ENCODE measurements around the gene CKMT2. TPM values are rescaled to one million over a fixed set of nuclear protein-coding genes. Genes with fewer than 3 reads are reported as not detected.

CKMT2 gene
- total RNA-seq, 1 donor from 2014 or later: 0.18 TPM

DNA sequence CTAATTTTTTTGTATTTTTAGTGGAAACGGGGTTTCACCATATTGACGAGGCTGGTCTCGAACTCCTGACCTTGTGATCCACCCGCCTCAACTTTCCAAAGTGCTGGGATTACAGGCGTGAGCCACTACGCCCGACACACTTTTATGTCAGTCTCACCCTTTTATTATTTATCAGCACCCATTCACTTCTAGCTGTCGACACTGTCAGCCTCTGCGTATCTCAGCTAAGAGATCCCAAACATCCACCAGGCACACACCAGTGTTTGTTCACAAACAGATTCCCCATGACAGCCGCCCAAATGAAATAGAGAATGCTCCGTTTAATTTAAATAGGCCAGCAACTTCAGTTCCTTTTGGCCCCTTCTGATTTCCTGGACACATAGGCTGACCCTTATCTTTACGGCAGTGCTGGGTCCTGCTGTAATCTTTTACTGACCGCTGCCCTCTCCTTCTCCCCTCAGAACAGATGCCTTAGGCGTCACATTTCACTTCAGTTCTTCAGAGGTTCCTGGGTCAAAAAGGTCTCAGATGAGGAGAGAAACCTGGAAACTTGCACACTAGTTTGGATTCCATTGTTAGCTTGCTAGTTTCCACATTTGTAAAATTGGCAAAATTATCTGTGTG, 43.1 kb upstream of the CKMT2 start:
- Mint-ChIP-seq H3K9me3 (ENCODE audit: unreplicated experiment) (no peaks in the 10 kb centered on the region), H3K27me3 (ENCODE audit: unreplicated experiment) (no peaks in the 10 kb centered on the region), H3K4me1 (ENCODE audit: unreplicated experiment) (peaks cover 7% of the 10 kb centered on the region), H3K36me3 (ENCODE audit: low read depth, unreplicated experiment) (no peaks in the 10 kb centered on the region), H3K27ac (ENCODE audit: unreplicated experiment) (peak overlapping the region; percentile 10), H3K4me3 (ENCODE audit: unreplicated experiment) (no peak overlapping the region)
- DNase-seq (ENCODE audit: low spot score): no peak
- TF ChIP-seq, protein P1, sequence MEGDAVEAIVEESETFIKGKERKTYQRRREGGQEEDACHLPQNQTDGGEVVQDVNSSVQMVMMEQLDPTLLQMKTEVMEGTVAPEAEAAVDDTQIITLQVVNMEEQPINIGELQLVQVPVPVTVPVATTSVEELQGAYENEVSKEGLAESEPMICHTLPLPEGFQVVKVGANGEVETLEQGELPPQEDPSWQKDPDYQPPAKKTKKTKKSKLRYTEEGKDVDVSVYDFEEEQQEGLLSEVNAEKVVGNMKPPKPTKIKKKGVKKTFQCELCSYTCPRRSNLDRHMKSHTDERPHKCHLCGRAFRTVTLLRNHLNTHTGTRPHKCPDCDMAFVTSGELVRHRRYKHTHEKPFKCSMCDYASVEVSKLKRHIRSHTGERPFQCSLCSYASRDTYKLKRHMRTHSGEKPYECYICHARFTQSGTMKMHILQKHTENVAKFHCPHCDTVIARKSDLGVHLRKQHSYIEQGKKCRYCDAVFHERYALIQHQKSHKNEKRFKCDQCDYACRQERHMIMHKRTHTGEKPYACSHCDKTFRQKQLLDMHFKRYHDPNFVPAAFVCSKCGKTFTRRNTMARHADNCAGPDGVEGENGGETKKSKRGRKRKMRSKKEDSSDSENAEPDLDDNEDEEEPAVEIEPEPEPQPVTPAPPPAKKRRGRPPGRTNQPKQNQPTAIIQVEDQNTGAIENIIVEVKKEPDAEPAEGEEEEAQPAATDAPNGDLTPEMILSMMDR (IDR thresholded peaks at IDR 0.05; ENCODE audit: unreplicated experiment): no peak

- Mint-ChIP-seq H3K36me3 (ENCODE audit: low read depth, unreplicated experiment) (no peaks in the 10 kb centered on the region), H3K4me3 (ENCODE audit: unreplicated experiment) (no peak overlapping the region), H3K9me3 (ENCODE audit: unreplicated experiment) (no peaks in the 10 kb centered on the region), H3K27me3 (ENCODE audit: unreplicated experiment) (no peaks in the 10 kb centered on the region), H3K27ac (ENCODE audit: unreplicated experiment) (no peak overlapping the region), H3K4me1 (ENCODE audit: unreplicated experiment) (peaks cover 8% of the 10 kb centered on the region)
- DNase-seq (ENCODE audit: low spot score): no peak
- TF ChIP-seq, protein P1 (IDR thresholded peaks at IDR 0.05; ENCODE audit: unreplicated experiment): no peak
Measured at GRCh38 chr5:81191726-81192372, 41.3 kb upstream of the CKMT2 start.

GRCh38 chr5:81192373-81192750, 40.8 kb upstream of the CKMT2 start:
- Mint-ChIP-seq H3K27ac (ENCODE audit: unreplicated experiment) (no peak overlapping the region), H3K27me3 (ENCODE audit: unreplicated experiment) (no peaks in the 10 kb centered on the region), H3K9me3 (ENCODE audit: unreplicated experiment) (no peaks in the 10 kb centered on the region), H3K4me1 (ENCODE audit: unreplicated experiment) (peaks cover 8% of the 10 kb centered on the region), H3K4me3 (ENCODE audit: unreplicated experiment) (no peak overlapping the region), H3K36me3 (ENCODE audit: low read depth, unreplicated experiment) (no peaks in the 10 kb centered on the region)
- TF ChIP-seq, protein P1 (IDR thresholded peaks at IDR 0.05; ENCODE audit: unreplicated experiment): no peak
- DNase-seq (ENCODE audit: low spot score): no peak

DNA sequence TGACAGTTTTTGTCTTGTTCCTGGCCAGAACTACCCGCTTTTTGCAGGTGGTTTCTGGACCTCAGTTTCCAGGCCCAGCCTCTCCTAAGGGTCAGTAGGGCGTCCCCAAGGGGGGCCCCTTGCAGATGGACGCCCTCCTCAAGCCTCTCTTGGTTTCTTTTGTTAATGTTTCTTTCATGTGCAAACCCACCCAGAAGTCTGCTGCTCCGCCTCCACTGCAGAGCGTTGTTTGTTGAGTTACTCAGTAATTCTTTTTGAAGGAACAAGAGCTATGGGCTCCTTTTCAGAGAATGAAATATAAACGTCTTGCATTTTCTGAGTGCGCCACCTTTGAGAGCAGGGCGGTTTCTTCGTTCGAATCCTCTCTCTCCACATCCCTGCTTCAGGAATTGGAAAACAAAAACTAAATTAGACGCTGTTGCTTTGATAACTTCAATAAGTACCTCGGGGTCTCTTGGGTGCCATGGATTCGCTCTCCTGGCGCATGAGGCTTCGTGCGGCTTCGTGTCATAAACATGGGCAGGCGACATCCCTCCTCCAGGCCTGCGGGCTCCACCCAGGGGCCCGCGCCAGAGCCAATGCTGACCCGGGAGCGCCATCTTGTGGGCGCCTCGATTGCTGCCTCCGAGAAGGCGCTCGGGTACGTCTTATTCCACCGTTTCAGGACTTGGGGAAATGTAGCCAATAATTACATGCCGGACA, 38.3 kb upstream of the CKMT2 start:
- TF ChIP-seq, protein P1 (IDR thresholded peaks at IDR 0.05; ENCODE audit: unreplicated experiment): peak; percentile 85
- DNase-seq (ENCODE audit: low spot score): peak; percentile 94
- no peaks in the 10 kb centered on the region for H3K36me3 Mint-ChIP-seq (ENCODE audit: low read depth, unreplicated experiment)
- no peak overlapping the region for H3K27ac Mint-ChIP-seq (ENCODE audit: unreplicated experiment)
- no peak overlapping the region for H3K4me3 Mint-ChIP-seq (ENCODE audit: unreplicated experiment)
- H3K27me3 Mint-ChIP-seq (ENCODE audit: unreplicated experiment): no peaks in the 10 kb centered on the region
- H3K9me3 Mint-ChIP-seq (ENCODE audit: unreplicated experiment): no peaks in the 10 kb centered on the region
- H3K4me1 Mint-ChIP-seq (ENCODE audit: unreplicated experiment): peaks cover 8% of the 10 kb centered on the region
